ENCODE data around the gene CDH12. TPM values are rescaled to one million over a fixed set of nuclear protein-coding genes. Genes with fewer than 3 reads are reported as not detected.

Gene CDH12
- total and polyA plus RNA-seq, 7 donors, result not detected

DNA sequence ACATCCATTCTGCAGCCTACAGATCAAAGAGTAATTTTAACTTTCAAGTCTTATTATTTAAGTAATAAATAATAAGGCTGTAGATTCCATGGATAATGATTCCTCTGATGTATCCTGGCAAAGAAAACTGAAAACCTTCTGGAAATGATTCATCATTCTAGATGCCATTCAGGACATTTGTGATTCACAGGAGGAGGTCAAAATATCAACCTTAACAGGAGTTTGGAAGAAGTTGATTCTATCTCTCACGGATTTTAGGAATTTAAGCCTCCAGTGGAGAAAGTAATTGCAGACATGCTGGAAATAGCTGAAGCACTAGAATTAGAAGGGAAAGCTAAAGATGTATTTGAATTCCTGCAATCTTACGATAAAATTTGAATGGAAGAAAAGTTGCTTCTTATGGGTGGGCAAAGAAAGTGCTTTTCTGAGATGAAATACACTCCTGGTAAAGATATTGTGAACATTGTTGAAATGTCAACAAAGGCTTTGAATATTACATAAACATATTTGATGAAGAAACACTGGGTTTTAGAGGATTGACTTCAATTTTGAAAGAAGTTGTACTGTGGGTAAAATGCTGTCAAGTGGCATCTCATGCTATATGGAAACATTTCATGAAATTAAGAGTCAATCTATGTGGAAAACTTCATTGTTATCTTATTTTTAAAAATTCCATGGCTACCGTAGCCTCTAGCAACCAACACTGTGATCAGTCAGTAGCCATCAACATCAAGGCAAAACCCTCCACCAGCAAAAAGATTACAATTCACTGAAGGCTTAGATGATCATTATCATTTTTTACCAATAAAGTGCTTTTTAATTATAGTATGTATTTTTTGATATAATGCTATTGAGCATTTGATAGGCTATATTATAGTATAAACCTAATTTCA lies 1141.0 kb downstream of the CDH12 start:
- H3K27ac ChIP-seq, result no peak overlapping the region
- H3K4me3 ChIP-seq, result no peak overlapping the region
- 49 to 63% (median 62%) methylated on average over 3 of the region's 3 CpGs for WGBS, 3 donors
- intact Hi-C loops (cut with DNase I), result no loop called here
- TF ChIP-seq, protein P1, sequence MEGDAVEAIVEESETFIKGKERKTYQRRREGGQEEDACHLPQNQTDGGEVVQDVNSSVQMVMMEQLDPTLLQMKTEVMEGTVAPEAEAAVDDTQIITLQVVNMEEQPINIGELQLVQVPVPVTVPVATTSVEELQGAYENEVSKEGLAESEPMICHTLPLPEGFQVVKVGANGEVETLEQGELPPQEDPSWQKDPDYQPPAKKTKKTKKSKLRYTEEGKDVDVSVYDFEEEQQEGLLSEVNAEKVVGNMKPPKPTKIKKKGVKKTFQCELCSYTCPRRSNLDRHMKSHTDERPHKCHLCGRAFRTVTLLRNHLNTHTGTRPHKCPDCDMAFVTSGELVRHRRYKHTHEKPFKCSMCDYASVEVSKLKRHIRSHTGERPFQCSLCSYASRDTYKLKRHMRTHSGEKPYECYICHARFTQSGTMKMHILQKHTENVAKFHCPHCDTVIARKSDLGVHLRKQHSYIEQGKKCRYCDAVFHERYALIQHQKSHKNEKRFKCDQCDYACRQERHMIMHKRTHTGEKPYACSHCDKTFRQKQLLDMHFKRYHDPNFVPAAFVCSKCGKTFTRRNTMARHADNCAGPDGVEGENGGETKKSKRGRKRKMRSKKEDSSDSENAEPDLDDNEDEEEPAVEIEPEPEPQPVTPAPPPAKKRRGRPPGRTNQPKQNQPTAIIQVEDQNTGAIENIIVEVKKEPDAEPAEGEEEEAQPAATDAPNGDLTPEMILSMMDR (IDR thresholded peaks at IDR 0.05), result no peak
- no peaks in the 10 kb centered on the region for H3K27me3 ChIP-seq (ENCODE audit: insufficient read depth in 3 of 3, low read length in 2 of 3)
- no peaks in the 10 kb centered on the region for H3K9me3 ChIP-seq
- no peaks in the 10 kb centered on the region for H3K4me1 ChIP-seq
- DNase-seq (no peak), ATAC-seq (no peak)
- H3K36me3 ChIP-seq (ENCODE audit: insufficient read depth in 1 of 2, low read depth in 1 of 2), result no peaks in the 10 kb centered on the region

DNA sequence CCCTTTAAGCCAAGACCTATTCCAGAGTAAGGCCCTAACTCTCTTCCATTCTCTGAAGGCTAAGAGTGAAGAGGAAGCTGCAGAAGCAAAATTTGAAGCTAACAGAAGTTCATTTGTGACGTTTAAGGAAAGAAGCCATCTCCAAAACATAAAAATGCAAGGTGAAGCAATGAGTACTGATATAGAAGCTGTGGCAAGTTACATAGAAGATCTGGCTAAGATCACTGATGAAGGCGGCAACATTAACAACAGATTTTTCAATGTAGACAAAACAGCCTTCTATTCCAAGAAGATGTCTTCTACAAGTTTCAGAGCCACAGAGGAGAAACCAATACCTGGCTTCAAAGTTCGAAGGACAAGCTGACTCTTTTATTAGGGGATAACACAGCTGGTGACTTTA lies 1143.4 kb downstream of the CDH12 start:
- WGBS, 3 donors, result 81 to 88% (median 87%) methylated on average over 3 of the region's 3 CpGs
- DNase-seq (no peak), ATAC-seq (no peak)
- Histone ChIP-seq H3K27me3 (ENCODE audit: insufficient read depth in 3 of 3, low read length in 2 of 3) (no peaks in the 10 kb centered on the region), H3K4me3 (no peak overlapping the region), H3K36me3 (ENCODE audit: insufficient read depth in 1 of 2, low read depth in 1 of 2) (no peaks in the 10 kb centered on the region), H3K27ac (no peak overlapping the region), H3K9me3 (no peaks in the 10 kb centered on the region), H3K4me1 (no peaks in the 10 kb centered on the region)
- TF ChIP-seq, protein P1 (IDR thresholded peaks at IDR 0.05), result no peak
- intact Hi-C loops (cut with DNase I), result no loop called here

DNA sequence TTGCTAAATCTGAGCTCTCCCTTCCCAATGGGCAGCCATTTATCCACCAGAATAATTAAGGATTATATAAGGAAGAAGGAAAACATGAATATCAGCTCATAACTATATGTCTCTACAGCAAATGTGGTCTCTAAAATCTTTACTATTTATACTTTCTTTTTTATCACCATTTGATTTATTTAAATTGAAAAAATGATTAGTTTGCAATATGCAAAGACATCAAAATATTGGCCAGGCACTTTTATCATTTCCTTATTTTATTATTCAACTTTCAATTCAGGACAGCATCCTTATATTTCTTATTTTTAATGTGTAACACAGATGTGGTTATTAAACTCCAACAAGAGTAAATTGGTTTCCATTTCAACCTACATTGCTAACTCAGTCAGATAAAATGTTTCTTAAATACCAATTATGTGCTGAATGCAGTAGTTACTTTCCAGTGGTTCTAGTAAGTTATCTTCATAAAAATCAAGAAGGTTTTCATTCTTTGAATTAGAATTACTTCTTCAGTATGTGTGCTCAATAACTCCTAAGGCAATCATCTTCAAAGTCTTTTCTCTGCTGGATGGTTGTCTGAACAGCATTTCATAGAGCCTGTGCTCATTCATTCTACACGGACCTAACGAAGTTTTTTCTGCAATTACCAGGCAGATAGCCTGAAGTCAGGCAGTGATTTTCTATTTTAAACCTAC lies 1148.0 kb downstream of the CDH12 start:
- Histone ChIP-seq H3K36me3 (ENCODE audit: insufficient read depth in 1 of 2, low read depth in 1 of 2) (no peaks in the 10 kb centered on the region), H3K4me1 (no peaks in the 10 kb centered on the region), H3K9me3 (no peaks in the 10 kb centered on the region), H3K4me3 (no peak overlapping the region), H3K27ac (no peak overlapping the region), H3K27me3 (ENCODE audit: insufficient read depth in 3 of 3, low read length in 2 of 3) (no peaks in the 10 kb centered on the region)
- DNase-seq, result no peak
- intact Hi-C loops (cut with DNase I), result no loop called here
- ATAC-seq, result no peak
- 60 to 75% (median 65%) methylated on average over 2 of the region's 2 CpGs for WGBS, 3 donors
- TF ChIP-seq, protein P1 (IDR thresholded peaks at IDR 0.05), result no peak

DNA sequence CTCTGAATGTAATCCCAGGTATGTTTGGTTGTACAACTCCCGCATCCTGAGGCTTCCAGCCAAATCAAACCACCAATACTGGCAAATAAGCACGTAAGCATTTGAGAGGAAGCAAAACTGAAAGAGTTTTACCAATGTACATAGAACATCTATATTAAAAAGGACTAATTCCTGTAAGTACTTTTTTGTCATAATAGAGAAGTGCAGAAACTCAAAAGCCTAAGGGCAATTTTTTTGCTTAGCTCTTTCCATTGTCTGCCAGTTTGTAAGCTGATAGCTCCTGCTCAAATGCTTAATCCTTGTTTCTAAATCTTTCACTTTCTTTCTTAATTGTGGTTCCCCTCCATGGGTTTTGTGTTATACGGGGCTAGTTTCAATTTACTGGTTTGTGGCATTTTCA lies 1151.8 kb downstream of the CDH12 start:
- H3K36me3 ChIP-seq (ENCODE audit: insufficient read depth in 1 of 2, low read depth in 1 of 2), result no peaks in the 10 kb centered on the region
- no peak overlapping the region for H3K27ac ChIP-seq
- no peak overlapping the region for H3K4me3 ChIP-seq
- DNase-seq, result no peak
- H3K4me1 ChIP-seq, result no peaks in the 10 kb centered on the region
- intact Hi-C loops (cut with DNase I), result no loop called here
- 27 to 40% (median 27%) methylated on average over 3 of the region's 3 CpGs for WGBS, 3 donors
- no peak for ATAC-seq
- no peaks in the 10 kb centered on the region for H3K9me3 ChIP-seq
- TF ChIP-seq, protein P1 (IDR thresholded peaks at IDR 0.05), result no peak
- no peaks in the 10 kb centered on the region for H3K27me3 ChIP-seq (ENCODE audit: insufficient read depth in 3 of 3, low read length in 2 of 3)

Data from psoas muscle (tissue), 8 donors.